AG09319 (cell line): ENCODE data around the gene SH2D4B.

Source experiments
- DNase-seq: peaks from one replicate; pipeline ENCODE4 v3.0.0-alpha.2; 2010; ENCODE audit warnings: low read depth; ENCODE audit errors: extremely low read depth
- TF ChIP-seq, protein P1 (sequence below): IDR thresholded peaks from 2 replicates; pipeline ENCODE4 v1.5.1; 2011; ENCODE audit warnings: low read depth, mild to moderate bottlenecking, inconsistent platforms, low read length, moderate library complexity

Gene SH2D4B

DNA sequence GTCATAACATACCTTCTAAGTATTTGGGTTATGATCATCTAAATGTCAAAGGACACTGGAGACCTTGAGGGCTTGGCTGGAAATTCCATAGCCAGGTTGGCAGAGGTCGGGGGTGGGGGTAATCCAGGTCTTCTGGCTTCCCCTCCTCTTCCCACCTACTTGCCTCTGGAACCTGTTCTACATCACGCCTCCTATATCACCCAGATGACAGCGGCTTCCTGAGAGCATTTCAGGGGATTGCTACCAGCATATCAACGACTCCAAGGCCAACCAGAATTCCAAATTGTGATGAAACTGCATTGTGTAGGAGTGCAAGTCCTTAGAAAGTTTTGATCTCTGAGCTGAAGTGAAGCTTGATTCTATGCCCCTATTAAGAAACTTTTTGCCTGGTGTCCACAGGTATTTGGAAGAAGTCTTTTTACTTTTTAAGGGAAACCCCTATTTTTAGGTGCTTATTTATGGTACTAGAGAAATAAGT is 95.7 kb downstream of the SH2D4B start:
- DNase-seq = no peak
- TF ChIP-seq, protein P1, sequence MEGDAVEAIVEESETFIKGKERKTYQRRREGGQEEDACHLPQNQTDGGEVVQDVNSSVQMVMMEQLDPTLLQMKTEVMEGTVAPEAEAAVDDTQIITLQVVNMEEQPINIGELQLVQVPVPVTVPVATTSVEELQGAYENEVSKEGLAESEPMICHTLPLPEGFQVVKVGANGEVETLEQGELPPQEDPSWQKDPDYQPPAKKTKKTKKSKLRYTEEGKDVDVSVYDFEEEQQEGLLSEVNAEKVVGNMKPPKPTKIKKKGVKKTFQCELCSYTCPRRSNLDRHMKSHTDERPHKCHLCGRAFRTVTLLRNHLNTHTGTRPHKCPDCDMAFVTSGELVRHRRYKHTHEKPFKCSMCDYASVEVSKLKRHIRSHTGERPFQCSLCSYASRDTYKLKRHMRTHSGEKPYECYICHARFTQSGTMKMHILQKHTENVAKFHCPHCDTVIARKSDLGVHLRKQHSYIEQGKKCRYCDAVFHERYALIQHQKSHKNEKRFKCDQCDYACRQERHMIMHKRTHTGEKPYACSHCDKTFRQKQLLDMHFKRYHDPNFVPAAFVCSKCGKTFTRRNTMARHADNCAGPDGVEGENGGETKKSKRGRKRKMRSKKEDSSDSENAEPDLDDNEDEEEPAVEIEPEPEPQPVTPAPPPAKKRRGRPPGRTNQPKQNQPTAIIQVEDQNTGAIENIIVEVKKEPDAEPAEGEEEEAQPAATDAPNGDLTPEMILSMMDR = no peak

DNA sequence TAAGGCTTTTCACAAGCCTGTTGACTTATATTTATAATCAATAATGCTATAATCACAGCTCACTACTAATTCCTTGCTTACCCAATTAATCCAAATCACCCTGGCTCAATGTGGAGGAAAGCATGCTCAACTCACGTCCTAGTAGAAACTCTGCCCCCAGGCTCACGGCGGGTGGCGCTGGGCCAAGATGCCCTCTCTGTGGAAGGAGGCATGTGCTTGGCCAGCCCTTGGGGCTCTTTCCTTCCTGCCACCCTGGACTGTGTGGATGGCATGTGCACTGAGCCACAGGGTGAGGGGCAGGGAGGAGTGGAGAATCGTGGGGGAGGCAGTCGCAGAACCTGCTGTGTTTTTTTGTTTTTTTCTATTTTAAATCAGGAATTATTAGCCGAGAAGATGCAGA is 96.2 kb downstream of the SH2D4B start:
- TF ChIP-seq, protein P1 = no peak
- DNase-seq = no peak

DNA sequence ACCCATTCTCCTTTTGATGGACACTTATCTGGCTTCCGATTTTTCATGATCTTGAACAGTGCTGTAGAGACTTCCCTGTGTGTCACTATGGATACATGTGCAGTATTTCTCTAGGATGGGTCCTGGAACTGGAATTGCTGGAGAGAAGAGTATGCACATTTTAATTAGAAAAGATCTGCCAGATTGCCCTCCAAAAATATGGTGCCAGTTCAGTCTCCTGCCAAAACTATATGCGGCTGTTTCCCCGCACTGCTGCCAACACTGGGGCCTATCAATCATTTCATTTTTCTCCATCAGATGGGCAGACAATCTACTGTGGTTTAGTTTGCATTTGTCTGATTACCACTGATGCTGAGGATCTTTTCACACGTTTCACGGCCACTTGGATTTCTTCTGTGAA is 105.0 kb downstream of the SH2D4B start:
- DNase-seq = no peak
- TF ChIP-seq, protein P1 = no peak

GRCh38 chr10:80646366-80646765 is 108.7 kb downstream of the SH2D4B start:
- TF ChIP-seq, protein P1 = no peak
- DNase-seq = no peak

DNA sequence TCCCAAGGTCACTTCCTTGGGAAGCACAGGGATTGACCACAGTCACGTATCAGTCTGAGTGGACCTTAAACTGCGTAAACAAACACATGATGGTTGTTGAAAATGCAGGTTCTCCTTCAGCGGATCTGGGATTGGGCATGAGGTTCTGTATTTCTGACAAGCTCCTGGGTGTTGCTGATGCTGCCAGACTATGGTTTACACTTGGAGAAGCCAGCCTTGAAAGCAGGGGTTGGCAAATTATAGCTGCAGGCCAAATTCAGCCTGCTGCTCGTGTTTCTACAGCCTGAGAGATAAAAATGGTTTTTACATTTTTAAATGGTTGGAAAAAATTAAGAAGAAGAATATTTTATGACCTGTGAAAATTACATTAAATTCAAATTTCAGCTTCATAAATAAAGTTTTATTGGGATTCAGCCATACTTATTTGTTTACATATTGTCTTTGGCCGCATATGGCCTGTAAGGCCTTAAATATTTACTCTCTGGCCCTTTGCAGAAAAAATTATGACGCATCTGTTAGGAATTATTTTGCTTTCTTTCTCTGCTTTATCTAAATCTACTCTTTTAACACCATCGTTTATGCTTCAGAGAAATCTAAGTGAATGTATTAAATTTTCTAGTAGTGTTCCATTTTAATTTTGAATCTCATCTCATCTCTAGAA is 109.6 kb downstream of the SH2D4B start:
- no peak for DNase-seq
- TF ChIP-seq, protein P1 = no peak

DNA sequence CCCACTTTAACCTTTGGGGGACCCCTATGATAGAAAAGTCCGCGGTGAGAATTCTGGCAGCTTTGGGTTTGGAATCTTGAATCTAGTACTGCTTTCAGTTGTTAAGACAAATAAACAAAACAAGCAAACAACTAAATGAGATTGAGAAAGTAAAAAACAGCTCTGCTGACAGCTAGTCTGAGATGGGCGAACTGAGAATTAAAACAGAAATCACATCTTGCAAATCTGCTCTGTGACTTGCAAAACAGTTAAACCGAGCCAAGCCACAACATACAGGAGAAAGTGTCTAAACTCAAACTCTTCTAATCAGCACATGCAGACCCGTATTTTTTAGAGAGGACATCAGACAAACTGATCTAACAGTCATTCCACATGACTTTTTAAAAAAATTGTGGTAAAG is 110.4 kb downstream of the SH2D4B start:
- TF ChIP-seq, protein P1 = no peak
- no peak for DNase-seq

GRCh38 chr10:80649183-80649582 is 111.5 kb downstream of the SH2D4B start:
- no peak for DNase-seq
- TF ChIP-seq, protein P1 = no peak
